Measurements from ENCODE around the gene TUBB.

TUBB gene

GRCh38 chr6:30719791-30720737 lies at the start of gene TUBB:
TUBB (plus strand) TSS chr6:30720352; CDS start chr6:30720507, 155 bp downstream.
- no peak for TF ChIP-seq CTCF (IDR thresholded peaks at IDR 0.05; ENCODE audit: low read length, missing control alignments)
- H3K4me3 ChIP-seq (replicated peaks; ENCODE audit: low read depth, low read length): peak within 1 kb of the TSS; percentile 88
- DNase-seq (ENCODE audit: low read depth): peak; percentile 98

GRCh38 chr6:30670760-30671527 lies 49.2 kb upstream of the TUBB start:
- H3K4me3 ChIP-seq (replicated peaks; ENCODE audit: low read depth, low read length): no peak overlapping the region
- no peak for DNase-seq (ENCODE audit: low read depth)

GRCh38 chr6:30672445-30673253 lies 47.5 kb upstream of the TUBB start, which contains the start of gene DHX16:
DHX16 (minus strand) TSS chr6:30673006; CDS start chr6:30672841, 165 bp downstream.
- peak; percentile 92 for TF ChIP-seq CTCF (IDR thresholded peaks at IDR 0.05; ENCODE audit: low read length, missing control alignments)
- peak; percentile 99 for DNase-seq (ENCODE audit: low read depth)
- H3K4me3 ChIP-seq (replicated peaks; ENCODE audit: low read depth, low read length): peak within 1 kb of the TSS; percentile 98

More at GRCh38 chr6:30670760-30671527, 49.2 kb upstream of the TUBB start:
- peak; percentile 29 for TF ChIP-seq CTCF (IDR thresholded peaks at IDR 0.05; ENCODE audit: low read length, missing control alignments)

GRCh38 chr6:30676660-30677285 lies 43.4 kb upstream of the TUBB start:
- no peak overlapping the region for H3K4me3 ChIP-seq (replicated peaks; ENCODE audit: low read depth, low read length)
- no peak for TF ChIP-seq CTCF (IDR thresholded peaks at IDR 0.05; ENCODE audit: low read length, missing control alignments)
- no peak for DNase-seq (ENCODE audit: low read depth)

- peak; percentile 90 for TF ChIP-seq CTCF (IDR thresholded peaks at IDR 0.05; ENCODE audit: low read length, missing control alignments)
- DNase-seq (ENCODE audit: low read depth): peak; percentile 82
- peak overlapping the region; percentile 29 for H3K4me3 ChIP-seq (replicated peaks; ENCODE audit: low read depth, low read length)
Measured at GRCh38 chr6:30678964-30679726, 41.0 kb upstream of the TUBB start.
